Astrocyte of the cerebellum (primary cell): Measurements from ENCODE around the gene CCDC47.

Experiments
- DNase-seq: peaks from one replicate; pipeline ENCODE4 v3.0.0-alpha.2; 2011; ENCODE audit warnings: low read depth
- H3K4me3 ChIP-seq: 2 replicates; pipeline ENCODE4 v1.5.1; 2011; ENCODE audit warnings: mild to moderate bottlenecking, low read depth, low read length, moderate library complexity
- in situ Hi-C: cut with HindIII; loops from 2 replicates; pipeline ENCODE4 v1.10.0; 2017; ENCODE audit warnings: low sequenced_read_pairs
- TF ChIP-seq, protein P1 (sequence below): IDR thresholded peaks from 2 replicates; pipeline ENCODE4 v1.5.1; 2012; ENCODE audit warnings: low read length, low read depth, moderate library complexity, mild to moderate bottlenecking; ENCODE audit errors: missing control alignments

The CCDC47 gene

DNA sequence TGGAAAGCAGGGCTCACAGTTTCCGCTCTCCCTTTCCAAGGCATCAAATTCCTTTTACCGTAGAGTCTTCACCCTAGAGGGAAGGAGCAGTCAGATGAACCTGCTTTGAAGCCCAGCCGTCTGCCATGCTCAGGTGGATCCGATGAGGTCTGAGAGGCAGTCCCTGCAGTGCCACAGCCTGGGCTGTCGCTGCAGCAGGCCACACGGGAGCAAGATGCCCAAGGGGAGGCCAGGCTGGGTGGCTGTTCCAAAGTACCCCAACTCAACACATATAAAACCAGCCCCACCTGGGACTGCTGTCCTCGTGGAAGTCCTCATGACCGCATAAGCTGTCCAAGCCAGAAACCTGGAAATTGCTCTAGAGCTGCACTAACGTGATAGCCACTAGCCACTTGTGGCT lies 68.6 kb downstream of the CCDC47 start:
- no peak for DNase-seq
- no peak overlapping the region for H3K4me3 ChIP-seq
- TF ChIP-seq, protein P1, sequence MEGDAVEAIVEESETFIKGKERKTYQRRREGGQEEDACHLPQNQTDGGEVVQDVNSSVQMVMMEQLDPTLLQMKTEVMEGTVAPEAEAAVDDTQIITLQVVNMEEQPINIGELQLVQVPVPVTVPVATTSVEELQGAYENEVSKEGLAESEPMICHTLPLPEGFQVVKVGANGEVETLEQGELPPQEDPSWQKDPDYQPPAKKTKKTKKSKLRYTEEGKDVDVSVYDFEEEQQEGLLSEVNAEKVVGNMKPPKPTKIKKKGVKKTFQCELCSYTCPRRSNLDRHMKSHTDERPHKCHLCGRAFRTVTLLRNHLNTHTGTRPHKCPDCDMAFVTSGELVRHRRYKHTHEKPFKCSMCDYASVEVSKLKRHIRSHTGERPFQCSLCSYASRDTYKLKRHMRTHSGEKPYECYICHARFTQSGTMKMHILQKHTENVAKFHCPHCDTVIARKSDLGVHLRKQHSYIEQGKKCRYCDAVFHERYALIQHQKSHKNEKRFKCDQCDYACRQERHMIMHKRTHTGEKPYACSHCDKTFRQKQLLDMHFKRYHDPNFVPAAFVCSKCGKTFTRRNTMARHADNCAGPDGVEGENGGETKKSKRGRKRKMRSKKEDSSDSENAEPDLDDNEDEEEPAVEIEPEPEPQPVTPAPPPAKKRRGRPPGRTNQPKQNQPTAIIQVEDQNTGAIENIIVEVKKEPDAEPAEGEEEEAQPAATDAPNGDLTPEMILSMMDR = no peak
- in situ Hi-C loops = no loop called here

DNA sequence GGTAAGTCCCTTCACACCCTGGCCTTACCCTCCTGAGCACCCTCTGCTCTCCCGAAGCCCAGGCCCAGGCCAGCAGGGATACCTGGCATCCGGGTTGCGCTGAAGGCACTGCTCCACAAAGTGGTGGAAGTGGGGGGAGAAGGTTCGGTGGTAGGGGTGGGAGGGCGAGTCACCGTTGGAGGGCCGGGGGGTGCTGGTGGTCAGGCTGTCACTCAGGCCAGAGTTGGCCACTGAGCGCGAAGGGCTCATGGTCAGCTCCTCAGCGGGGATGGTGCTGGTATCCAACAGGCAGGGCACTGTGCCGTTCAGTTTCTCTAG lies 69.2 kb downstream of the CCDC47 start:
- no peak for DNase-seq
- in situ Hi-C loops = no loop called here
- TF ChIP-seq, protein P1 = no peak
- H3K4me3 ChIP-seq = no peak overlapping the region

DNA sequence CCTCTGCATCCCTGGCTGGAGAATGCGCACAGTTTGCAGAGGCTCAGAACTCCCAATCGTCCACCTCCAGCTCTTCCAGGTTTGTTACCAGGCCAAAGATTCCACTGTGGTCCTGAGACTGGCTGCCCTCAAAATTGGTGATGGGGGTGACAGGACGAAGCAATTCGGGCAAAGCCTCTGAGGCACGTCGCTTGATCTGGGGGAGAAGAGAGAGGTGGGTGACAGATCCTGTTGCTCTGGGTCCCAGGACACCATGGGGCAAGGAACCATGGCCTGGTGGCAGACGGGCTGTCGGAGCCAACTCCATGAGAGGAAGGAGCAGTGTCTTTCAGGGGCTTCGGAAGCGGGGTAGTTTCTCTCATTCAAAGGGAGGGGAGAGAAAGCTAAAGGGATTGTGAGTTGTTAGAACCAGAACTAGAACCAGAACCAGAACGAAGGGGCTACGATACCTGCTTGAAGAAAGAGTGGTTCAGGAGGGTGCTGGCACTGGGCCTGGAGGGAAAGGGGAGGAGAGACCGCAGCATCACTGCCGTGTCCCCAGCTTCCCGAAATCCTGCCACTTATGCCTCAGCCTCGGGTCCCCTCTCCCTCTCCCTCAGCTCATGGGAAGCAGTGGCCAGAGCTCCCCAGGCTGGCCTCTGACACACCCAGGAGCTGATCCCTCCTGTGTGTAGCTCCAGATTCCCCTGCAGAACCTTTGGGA lies 69.7 kb downstream of the CCDC47 start:
- no peak for DNase-seq
- TF ChIP-seq, protein P1 = no peak
- no peak overlapping the region for H3K4me3 ChIP-seq
- in situ Hi-C loops = no loop called here

DNA sequence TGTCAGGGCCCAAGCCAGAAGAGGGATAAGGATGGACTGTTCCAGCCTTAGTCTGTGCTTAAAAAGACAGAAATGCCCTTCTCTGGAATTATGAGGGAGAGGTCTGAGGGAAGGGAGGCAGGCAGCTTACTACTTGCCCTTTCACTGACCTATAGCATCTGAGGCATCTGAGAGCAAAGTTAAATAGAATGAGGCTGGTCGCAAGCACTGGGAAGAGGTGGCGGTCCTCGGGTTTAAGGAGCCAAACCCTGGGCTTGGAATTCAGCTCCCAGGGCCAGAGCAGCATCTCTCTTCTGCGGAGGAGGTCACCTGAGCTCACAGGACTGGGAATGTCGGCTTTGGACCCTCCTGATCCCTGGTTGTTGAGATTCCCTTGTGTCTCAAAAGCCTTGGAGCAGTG lies 70.4 kb downstream of the CCDC47 start:
- DNase-seq = no peak
- in situ Hi-C loops = no loop called here
- H3K4me3 ChIP-seq = no peak overlapping the region
- TF ChIP-seq, protein P1 = no peak

DNA sequence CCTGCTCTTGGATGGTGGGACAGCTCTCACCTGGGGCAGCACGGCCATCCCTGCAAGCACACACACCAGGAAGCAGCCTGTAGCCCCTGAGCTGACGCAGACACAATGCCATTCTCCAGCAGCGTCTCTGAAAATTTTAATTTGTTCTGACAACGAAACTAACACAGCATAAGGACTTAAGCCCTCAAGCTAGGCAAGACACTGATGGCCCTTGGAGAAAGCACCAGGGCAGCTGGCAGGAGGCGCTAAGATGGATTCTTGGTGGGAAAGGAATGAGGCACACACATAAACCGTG lies 70.7 kb downstream of the CCDC47 start:
- no peak for DNase-seq
- in situ Hi-C loops = no loop called here
- TF ChIP-seq, protein P1 = no peak
- H3K4me3 ChIP-seq = no peak overlapping the region

DNA sequence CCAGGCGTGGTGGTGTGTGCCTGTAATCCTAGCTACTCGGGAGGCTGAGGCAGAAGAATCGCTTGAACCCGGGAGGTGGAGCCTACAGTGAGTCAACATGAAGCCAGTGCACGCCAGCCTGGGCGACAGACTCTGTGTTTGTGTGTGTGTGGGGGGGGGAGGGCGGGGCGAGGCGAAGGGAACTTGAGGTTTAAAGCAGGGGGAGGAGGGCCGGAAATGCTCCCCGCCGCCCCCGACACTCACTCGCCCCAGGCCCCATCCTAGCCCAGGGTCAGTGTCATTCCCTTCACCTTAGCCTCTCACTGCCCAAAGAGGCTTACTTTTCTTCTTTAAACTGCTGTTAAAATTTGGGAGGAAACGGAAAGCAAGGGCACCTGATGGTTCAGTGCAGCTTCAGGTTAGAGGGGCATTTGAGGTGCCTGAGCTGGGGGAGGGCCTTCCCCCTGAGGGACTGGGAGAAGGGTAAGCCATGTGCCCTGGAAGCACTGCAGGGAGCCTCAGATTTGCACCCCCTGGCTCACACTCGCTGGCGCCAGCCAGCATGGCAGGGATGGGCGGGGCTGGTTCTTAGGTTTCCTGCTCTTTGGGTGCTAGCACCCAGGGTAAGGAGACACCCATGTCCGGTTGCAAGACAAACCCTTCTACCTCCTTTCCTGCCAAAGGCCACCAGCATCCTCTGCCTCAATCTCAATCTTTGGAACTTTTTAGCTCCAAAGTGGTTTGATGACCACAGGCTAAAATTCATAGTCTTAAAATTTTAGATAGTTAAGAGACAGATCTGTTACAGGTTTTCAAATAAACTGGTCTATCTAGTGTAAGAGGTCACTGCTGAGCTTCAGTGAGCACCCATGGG lies 71.3 kb downstream of the CCDC47 start:
- TF ChIP-seq, protein P1 = no peak
- no peak for DNase-seq
- in situ Hi-C loops = no loop called here
- no peak overlapping the region for H3K4me3 ChIP-seq
